ENCODE results near the gene EPRS1.
"Not testable (repeated sequence)": the region's sequence is repeated elsewhere in the genome, so short reads cannot be mapped to it uniquely, and the experiment has no call there.

Gene EPRS1

GRCh38 chr1:220046052-220046930, at the start of gene EPRS1:
Gene EPRS1 (minus strand): TSS chr1:220046505. CDS start chr1:220046388, 117 bp downstream.
- peak; percentile 99 for DNase-seq

- DNase-seq: peak; percentile 95
These were observed 48.0 kb upstream of the EPRS1 start, which contains the start of gene IARS2 for GRCh38 chr1:220094016-220094911. Gene IARS2 (plus strand): TSS chr1:220094132. CDS start chr1:220094217, 85 bp downstream.

GRCh38 chr1:220093361-220094015, 47.2 kb upstream of the EPRS1 start:
- DNase-seq: no peak

- no peak for DNase-seq
These were observed 46.4 kb upstream of the EPRS1 start for GRCh38 chr1:220092694-220093093.

GRCh38 chr1:220089650-220090556, 43.6 kb upstream of the EPRS1 start, which contains the start of gene BPNT1:
Gene BPNT1 (minus strand): TSS chr1:220089788. CDS start chr1:220079846, 9,942 bp downstream.
- peak; percentile 99 for DNase-seq

GRCh38 chr1:220086261-220086686, 40.0 kb upstream of the EPRS1 start:
- DNase-seq: not testable (repeated sequence)

- no peak for DNase-seq
These were observed 38.2 kb upstream of the EPRS1 start for GRCh38 chr1:220084460-220084859.

- DNase-seq: no peak
These were observed 31.6 kb upstream of the EPRS1 start for GRCh38 chr1:220077887-220078286.

GRCh38 chr1:220076861-220077762, 30.8 kb upstream of the EPRS1 start:
- DNase-seq: no peak

- no peak for DNase-seq
These were observed 21.2 kb upstream of the EPRS1 start for GRCh38 chr1:220067269-220068204.

- DNase-seq: no peak
These were observed 16.3 kb upstream of the EPRS1 start for GRCh38 chr1:220062629-220063028.

GRCh38 chr1:220060876-220061275, 14.6 kb upstream of the EPRS1 start:
- no peak for DNase-seq

- no peak for DNase-seq
These were observed 10.1 kb upstream of the EPRS1 start for GRCh38 chr1:220056374-220056773.

GRCh38 chr1:220045356-220046051, 801 bp downstream of the EPRS1 start:
- DNase-seq: no peak

- DNase-seq: no peak
These were observed 1.5 kb downstream of the EPRS1 start for GRCh38 chr1:220044678-220045355.

GRCh38 chr1:220043646-220044045, 2.7 kb downstream of the EPRS1 start:
- no peak for DNase-seq

GRCh38 chr1:220040028-220040596, 6.2 kb downstream of the EPRS1 start:
- DNase-seq: no peak

- no peak for DNase-seq
These were observed 7.7 kb downstream of the EPRS1 start for GRCh38 chr1:220038640-220039039.

Data from NCI-H1048 (cell line).